Upper lobe of left lung (tissue), 4 donors: Measurements from ENCODE around the gene CARS2.

ENCODE experiments used
- POLR2A ChIP-seq, 4 donors: fragments of 450-650 bp; IDR thresholded peaks; one replicate each; pipeline ENCODE4 v1.5.1; 2016 to 2017; ENCODE audit warnings: antibody characterized with exemption in 4 of 4, mild to moderate bottlenecking in 2 of 4
- TF ChIP-seq, protein P1 (sequence below), 6 experiments: fragments of 450-650 bp in 4 of 6; fragments of 200-600 bp in 2 of 6; sonication (generic) in 2 of 6; IDR thresholded peaks; one replicate each; pipeline ENCODE4 v1.5.1; 2016 to 2019; ENCODE audit warnings: antibody characterized with exemption in 6 of 6

DNA sequence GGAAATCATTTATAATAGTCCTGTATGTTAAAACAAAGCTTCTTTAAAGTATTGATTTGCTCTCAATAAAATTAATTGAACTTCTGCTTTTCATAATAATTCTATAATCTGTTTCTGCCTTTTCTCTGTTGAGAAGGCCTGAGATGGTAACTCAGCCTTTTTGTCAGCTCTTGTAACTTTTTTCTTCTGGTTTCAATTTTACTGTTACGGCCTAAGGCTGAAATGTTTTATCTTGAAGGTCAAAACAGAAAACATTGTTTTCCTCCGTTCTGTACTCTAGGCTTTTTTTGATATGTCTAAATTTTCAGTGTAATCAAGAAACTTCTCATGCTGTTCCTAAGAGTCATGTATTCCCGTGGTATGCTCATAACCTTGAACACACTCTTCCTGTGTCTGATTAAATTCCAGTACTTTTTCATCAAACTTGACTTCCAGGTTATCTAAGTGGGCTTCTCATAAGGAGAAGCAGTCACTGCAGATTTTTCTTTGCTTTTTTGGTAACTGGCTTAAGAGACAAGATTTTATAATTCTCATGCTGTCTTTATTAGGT is 98.2 kb downstream of the CARS2 start:
- TF ChIP-seq, protein P1, sequence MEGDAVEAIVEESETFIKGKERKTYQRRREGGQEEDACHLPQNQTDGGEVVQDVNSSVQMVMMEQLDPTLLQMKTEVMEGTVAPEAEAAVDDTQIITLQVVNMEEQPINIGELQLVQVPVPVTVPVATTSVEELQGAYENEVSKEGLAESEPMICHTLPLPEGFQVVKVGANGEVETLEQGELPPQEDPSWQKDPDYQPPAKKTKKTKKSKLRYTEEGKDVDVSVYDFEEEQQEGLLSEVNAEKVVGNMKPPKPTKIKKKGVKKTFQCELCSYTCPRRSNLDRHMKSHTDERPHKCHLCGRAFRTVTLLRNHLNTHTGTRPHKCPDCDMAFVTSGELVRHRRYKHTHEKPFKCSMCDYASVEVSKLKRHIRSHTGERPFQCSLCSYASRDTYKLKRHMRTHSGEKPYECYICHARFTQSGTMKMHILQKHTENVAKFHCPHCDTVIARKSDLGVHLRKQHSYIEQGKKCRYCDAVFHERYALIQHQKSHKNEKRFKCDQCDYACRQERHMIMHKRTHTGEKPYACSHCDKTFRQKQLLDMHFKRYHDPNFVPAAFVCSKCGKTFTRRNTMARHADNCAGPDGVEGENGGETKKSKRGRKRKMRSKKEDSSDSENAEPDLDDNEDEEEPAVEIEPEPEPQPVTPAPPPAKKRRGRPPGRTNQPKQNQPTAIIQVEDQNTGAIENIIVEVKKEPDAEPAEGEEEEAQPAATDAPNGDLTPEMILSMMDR (IDR thresholded peaks at IDR 0.05): no peak
- TF ChIP-seq POLR2A (IDR thresholded peaks at IDR 0.05): no peak
